K562 (cell line): Measurements from ENCODE around the gene TMEM131L. TPM values are rescaled to one million over a fixed set of nuclear protein-coding genes. Genes with fewer than 3 reads are reported as not detected.

Experiments used
- ATAC-seq: fragments of 200-7000 bp; cut with Tn5 transposase; 3 replicates; pipeline ENCODE4 v1.9.1; 2020; ENCODE audit warnings: moderate library complexity
- BruUV-seq: library from RNA; stranded (reverse); fragments of 400-500 nt; replicated peaks from 2 replicates; lab custom pipeline; 2021; lab: Mats Ljungman, UMichigan
- CTCF ChIA-PET: fragments of 300-600 bp; formaldehyde crosslinking; extraction: SDS; loops from one replicate; lab custom pipeline; 2021; ENCODE audit warnings: low intra/inter-chr PET ratio; lab: Yijun Ruan, JAX
- POLR2A ChIA-PET: fragments of 300-600, 350-650 bp; sonication (Branson Sonifier 250); formaldehyde crosslinking; extraction: SDS; loops from one replicate; lab custom pipeline; 2021; ENCODE audit warnings: antibody characterized with exemption, inconsistent platforms; lab: Yijun Ruan, JAX
- DNase-seq, 4 experiments: peaks; one replicate each; pipeline versions ENCODE4 v3.0.0 to v3.0.0-alpha.2; 2011 to 2018; ENCODE audit warnings: low spot score in 3 of 4, mixed read lengths in 3 of 4; ENCODE audit errors: extremely low read depth in 1 of 4
- FAIRE-seq: peaks from 2 replicates; lab custom pipeline; 2011; peaks lifted over from hg19 to GRCh38; lab: Jason Lieb, UNC
- H2AFZ ChIP-seq: 2 replicates; pipeline ENCODE4 v1.6.0; 2011; ENCODE audit warnings: low read depth, low read length, control low read depth, inconsistent platforms
- H3K27ac ChIP-seq: fragments of 200-600 bp; 3 replicates; pipeline ENCODE4 v1.8.0; 2011; ENCODE audit warnings: low read depth, mild to moderate bottlenecking, control low read depth, inconsistent platforms, low read length, moderate library complexity, mixed read lengths; ENCODE audit errors: extremely low read depth
- H3K27me3 ChIP-seq, 2 experiments: fragments of 300-600 bp in 1 of 2; 2 replicates in 1 of 2; 3 replicates in 1 of 2; pipeline versions ENCODE4 v1.6.0 to v1.8.0; 2011; ENCODE audit warnings: inconsistent platforms in 2 of 2, low read length in 2 of 2, mild to moderate bottlenecking in 1 of 2, mixed read lengths in 1 of 2, moderate library complexity in 1 of 2; ENCODE audit not compliant: control insufficient read depth in 2 of 2, insufficient read depth in 2 of 2
- H3K36me3 ChIP-seq: fragments of 300-600 bp; 3 replicates; pipeline ENCODE4 v1.8.0; 2011; ENCODE audit warnings: mild to moderate bottlenecking, low read length, inconsistent platforms; ENCODE audit not compliant: control insufficient read depth, insufficient read depth
- H3K4me1 ChIP-seq, 2 experiments: fragments of 200-600 bp in 1 of 2; replicated peaks in 1 of 2; 2 replicates in 1 of 2; 3 replicates in 1 of 2; pipeline versions ENCODE4 v1.5.1 to v1.8.0; 2011; ENCODE audit warnings: inconsistent platforms in 2 of 2, low read length in 2 of 2, mild to moderate bottlenecking in 1 of 2, mixed read lengths in 1 of 2, moderate library complexity in 1 of 2; ENCODE audit not compliant: control insufficient read depth in 2 of 2, insufficient read depth in 2 of 2
- H3K4me2 ChIP-seq: 2 replicates; pipeline ENCODE4 v1.6.1; 2011; ENCODE audit warnings: low read length, control low read depth, inconsistent platforms, mixed read lengths; ENCODE audit not compliant: insufficient read depth
- H3K4me3 ChIP-seq: fragments of 200-600 bp; sonication (generic), shearing (Covaris generic); 2 replicates; pipeline ENCODE4 v1.5.1; 2016; ENCODE audit warnings: control low read depth, inconsistent platforms
- H3K79me2 ChIP-seq: fragments of 200-600 bp; 3 replicates; pipeline ENCODE4 v1.8.0; 2011; ENCODE audit warnings: low read length, inconsistent platforms; ENCODE audit not compliant: control insufficient read depth, insufficient read depth
- H3K9ac ChIP-seq, 2 experiments: 2 replicates each; pipeline versions ENCODE4 v1.6.0 to v1.6.1; 2011; ENCODE audit warnings: low read depth in 2 of 2, low read length in 2 of 2, control low read depth in 1 of 2, inconsistent platforms in 1 of 2, mild to moderate bottlenecking in 1 of 2, mixed read lengths in 1 of 2; ENCODE audit not compliant: insufficient read depth in 1 of 2
- H3K9me1 ChIP-seq: one replicate; pipeline ENCODE4 v1.6.0; 2011; ENCODE audit warnings: inconsistent platforms, mild to moderate bottlenecking, low read length, moderate library complexity; ENCODE audit not compliant: control insufficient read depth, insufficient read depth
- H3K9me3 ChIP-seq: replicated peaks from 2 replicates; pipeline ENCODE4 v1.5.1; 2011; ENCODE audit warnings: low read depth, low read length, inconsistent platforms; ENCODE audit not compliant: control insufficient read depth, insufficient read depth
- H4K20me1 ChIP-seq: replicated peaks from 2 replicates; pipeline ENCODE4 v1.6.1; 2011; ENCODE audit warnings: low read length, inconsistent platforms, mixed read lengths; ENCODE audit not compliant: control insufficient read depth, insufficient read depth
- EP300 ChIP-seq: IDR thresholded peaks from 2 replicates; pipeline ENCODE4 v1.6.1; 2012; ENCODE audit warnings: low read length, improper control_type of control experiment
- MEIS2 ChIP-seq: fragments of 450-650 bp; IDR thresholded peaks from 2 replicates; pipeline ENCODE4 v1.6.1; 2014; ENCODE audit warnings: mild to moderate bottlenecking; ENCODE audit not compliant: partially characterized antibody
- PBX2 ChIP-seq, 2 experiments: IDR thresholded peaks in 1 of 2; conservative IDR thresholded peaks in 1 of 2; 2 replicates each; pipeline ENCODE4 v1.6.1; 2016; ENCODE audit warnings: low read depth in 2 of 2, mild to moderate bottlenecking in 1 of 2, missing compliant biosample characterization in 1 of 2, missing genetic modification characterization in 1 of 2, moderate library complexity in 1 of 2
- PKNOX1 ChIP-seq: fragments of 450-650 bp; IDR thresholded peaks from 2 replicates; pipeline ENCODE4 v1.6.1; 2016
- ZNF655 ChIP-seq: fragments of 250-450 bp; sonication (Bioruptor Pico); IDR thresholded peaks from 2 replicates; pipeline ENCODE4 v1.5.0; 2021
- WGBS: fragments of 100-300 bp; shearing (Covaris generic); methylation state at CpG from one replicate; pipeline ENCODE4 v1.1.6; 2016; ENCODE audit warnings: low coverage, mixed read lengths; ENCODE audit not compliant: insufficient coverage; ENCODE audit errors: missing lambda C conversion rate; 5-methylcytosine and 5-hydroxymethylcytosine counted together
- in situ Hi-C: fragments of 300-500 bp; cut with MboI; formaldehyde crosslinking; loops from 4 replicates; pipeline ENCODE4 v1.15.0; 2018; ENCODE audit warnings: inconsistent platforms, mixed read lengths
- intact Hi-C: fragments of 100-400 bp; cut with micrococcal nuclease; formaldehyde crosslinking; loops from 2 replicates; pipeline ENCODE4 v1.14.2; 2022
- polyA plus RNA-seq, 8 experiments: library from polyadenylated mRNA; depleted of rRNA in 4 of 8; stranded (reverse) in 5 of 8; unstranded in 3 of 8; fragments of >200 nt; fragmentation: Nextera tagmentation in 2 of 8; fragmentation: Illumina TruSeq in 1 of 8; extraction: Ambion mirVana in 2 of 8; extraction: Trizol in 1 of 8; gene quantifications; 2 replicates each; pipeline versions ENCODE4 v1.2.1 to v1.2.3, GENCODE V29; 2011 to 2014; ENCODE audit warnings: inconsistent platforms in 1 of 8, missing spikeins in 1 of 8
- total RNA-seq, 7 experiments: library from RNA; depleted of rRNA in 6 of 7; stranded (reverse); fragments of >200 nt in 6 of 7; fragmentation: Illumina TruSeq in 2 of 7; extraction: Trizol in 2 of 7; gene quantifications; 2 replicates each; pipeline versions ENCODE4 v1.2.1 to v1.2.3, GENCODE V29; 2011 to 2021; ENCODE audit warnings: low replicate concordance in 1 of 7

The TMEM131L gene
- total and polyA plus RNA-seq, 9 of the 15 experiments (the other 6 are each of a cell fraction or from before 2014, with no cell fraction given) = 1.2 to 20.8 (median 12.9) TPM

- H3K27ac ChIP-seq = no peak overlapping the region; the same call in 2 of the 3 replicates
- H3K36me3 ChIP-seq = peaks cover 24% of the 10 kb centered on the region; the same call in 2 of the 3 replicates
- BruUV-seq = no TSS peak
- WGBS = 25% methylated on average over 8 of the region's 8 CpGs
- no peak overlapping the region for H3K9ac ChIP-seq
- DNase-seq (no peak), ATAC-seq (no peak), FAIRE-seq (no peak)
- H3K9me3 ChIP-seq = no peaks in the 10 kb centered on the region
- CTCF ChIA-PET = no interaction called here
- peak; percentile 56 for TF ChIP-seq MEIS2
- no peak for TF ChIP-seq ZNF655 (CRISPR knock-in tag)
- TF ChIP-seq EP300 = no peak
- TF ChIP-seq PBX2 (CRISPR knock-in tag; IDR thresholded peaks at IDR 0.05; ENCODE audit: low read depth) = no peak
- peak; percentile 48; the same call in 1 of the 2 replicates for TF ChIP-seq PBX2 (tag; conservative IDR thresholded peaks at IDR 0.05; ENCODE audit: low read depth)
- peak; percentile 76 for TF ChIP-seq PKNOX1
- intact Hi-C loops = no loop called here
- peaks cover 33 to 41% of the 10 kb centered on the region in 2 experiments for H3K4me1 ChIP-seq
- H2AFZ ChIP-seq = no peak overlapping the region
- peaks cover 57% of the 10 kb centered on the region for H3K79me2 ChIP-seq
- no peaks in the 10 kb centered on the region for H3K27me3 ChIP-seq
- in situ Hi-C loops = no loop called here
- H3K4me3 ChIP-seq = no peak overlapping the region
- POLR2A ChIA-PET = interaction anchor here (1.2 kb wide), 1 partner anchor 11 kb away, joined by 3 read pairs; no protein-coding TSS in a partner anchor
- no peak overlapping the region for H3K4me2 ChIP-seq
- no peaks in the 10 kb centered on the region for H3K9me1 ChIP-seq
- peaks cover 7% of the 10 kb centered on the region for H4K20me1 ChIP-seq
These were observed 24.9 kb downstream of the TMEM131L start for GRCh38 chr4:153490985-153491483.
